ENCODE data around the gene C22orf42.

DNA sequence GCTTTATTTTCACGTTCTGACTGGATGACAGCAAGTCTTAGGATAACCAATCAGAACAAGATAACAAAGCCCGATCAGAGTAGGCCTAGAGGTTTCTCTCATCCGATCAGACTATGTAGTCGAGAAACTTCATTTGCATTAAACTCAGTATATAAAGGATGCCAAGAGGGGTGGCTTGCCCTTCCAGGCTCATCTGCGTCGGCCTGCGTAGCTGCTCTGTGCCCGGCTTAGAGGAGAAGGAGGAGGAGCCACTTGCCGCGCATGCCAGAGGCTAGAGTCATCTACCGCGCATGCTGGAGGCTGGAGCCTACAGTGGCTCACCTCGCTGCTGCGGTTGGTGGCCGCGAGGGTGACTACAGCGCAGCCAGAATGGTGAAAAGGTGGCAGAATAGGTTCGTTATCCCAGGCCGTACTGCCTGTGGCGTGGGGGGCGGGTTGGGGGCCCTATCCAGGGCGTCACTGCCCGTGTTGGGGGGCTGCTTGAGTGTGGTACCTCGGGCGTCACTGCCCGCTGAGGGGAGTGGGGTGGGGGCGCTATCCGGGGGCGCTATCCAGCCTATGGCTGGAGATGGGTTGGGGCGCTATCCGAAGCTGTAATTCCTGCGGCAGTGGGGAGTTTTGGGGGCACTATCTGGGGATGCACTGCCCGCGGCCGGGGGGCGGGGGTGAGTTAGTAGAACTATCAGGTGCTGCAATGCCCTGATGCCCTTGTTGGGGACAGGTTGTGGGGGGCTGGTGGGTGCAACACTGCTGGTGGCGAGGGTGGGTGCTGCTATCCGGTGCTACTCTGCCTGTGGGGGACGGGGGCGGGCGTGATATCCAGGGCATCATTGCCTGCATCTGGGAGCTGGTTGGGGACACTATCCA lies 46.0 kb upstream of the C22orf42 start, which contains the start of gene RFPL2:
- TF ChIP-seq, protein P1, sequence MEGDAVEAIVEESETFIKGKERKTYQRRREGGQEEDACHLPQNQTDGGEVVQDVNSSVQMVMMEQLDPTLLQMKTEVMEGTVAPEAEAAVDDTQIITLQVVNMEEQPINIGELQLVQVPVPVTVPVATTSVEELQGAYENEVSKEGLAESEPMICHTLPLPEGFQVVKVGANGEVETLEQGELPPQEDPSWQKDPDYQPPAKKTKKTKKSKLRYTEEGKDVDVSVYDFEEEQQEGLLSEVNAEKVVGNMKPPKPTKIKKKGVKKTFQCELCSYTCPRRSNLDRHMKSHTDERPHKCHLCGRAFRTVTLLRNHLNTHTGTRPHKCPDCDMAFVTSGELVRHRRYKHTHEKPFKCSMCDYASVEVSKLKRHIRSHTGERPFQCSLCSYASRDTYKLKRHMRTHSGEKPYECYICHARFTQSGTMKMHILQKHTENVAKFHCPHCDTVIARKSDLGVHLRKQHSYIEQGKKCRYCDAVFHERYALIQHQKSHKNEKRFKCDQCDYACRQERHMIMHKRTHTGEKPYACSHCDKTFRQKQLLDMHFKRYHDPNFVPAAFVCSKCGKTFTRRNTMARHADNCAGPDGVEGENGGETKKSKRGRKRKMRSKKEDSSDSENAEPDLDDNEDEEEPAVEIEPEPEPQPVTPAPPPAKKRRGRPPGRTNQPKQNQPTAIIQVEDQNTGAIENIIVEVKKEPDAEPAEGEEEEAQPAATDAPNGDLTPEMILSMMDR (IDR thresholded peaks at IDR 0.05): no peak
- TF ChIP-seq EZH2 (IDR thresholded peaks at IDR 0.05; ENCODE audit: borderline replicate concordance, insufficient read depth, low read depth, low read length, poor library complexity, severe bottlenecking): no peak
